Measurements from ENCODE around the gene RPS6KA6.

Gene RPS6KA6

DNA sequence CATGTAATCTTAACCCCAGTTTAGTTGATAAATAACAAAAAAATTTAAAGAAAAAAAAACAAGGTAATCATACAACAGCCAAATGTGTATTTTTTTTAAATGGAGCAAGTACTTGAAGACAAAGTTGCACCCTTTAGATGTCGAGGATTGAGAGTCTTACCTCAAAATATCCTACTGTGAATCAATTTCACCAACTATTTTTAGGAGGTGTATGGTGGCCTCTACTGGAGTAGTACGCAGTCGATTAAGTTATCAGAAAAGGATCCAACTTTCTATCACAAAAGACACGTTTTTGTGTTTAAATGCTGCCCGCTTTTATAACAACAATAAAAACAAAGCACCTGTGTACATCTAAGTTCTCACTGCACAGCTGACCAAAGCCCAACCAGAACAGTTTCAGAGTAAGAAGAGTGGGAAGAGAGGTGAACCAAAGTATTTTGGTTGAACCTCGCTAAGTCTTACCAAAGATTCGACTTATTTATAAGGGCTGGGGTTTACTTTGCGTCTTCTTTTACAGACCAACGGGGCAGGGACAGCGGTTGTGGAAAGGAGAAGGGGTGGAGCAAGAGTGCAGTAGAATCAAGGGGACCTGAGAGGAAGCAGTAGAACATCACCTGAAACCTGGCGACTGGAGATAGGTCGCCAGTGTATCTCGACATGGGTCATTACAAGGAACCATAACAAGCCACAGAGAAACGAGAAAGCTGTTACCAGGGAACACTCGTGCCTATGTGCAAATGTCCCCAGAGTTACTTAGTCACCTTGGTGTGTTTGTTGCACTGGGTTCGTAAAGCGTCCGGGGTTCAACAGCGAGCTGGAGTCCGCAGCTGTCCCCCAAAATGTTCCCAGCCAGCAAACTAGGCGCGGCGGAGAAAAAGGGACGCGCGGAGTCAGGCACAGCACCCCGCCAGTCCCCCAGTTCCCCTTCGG lies 1.1 kb downstream of the RPS6KA6 start:
- no peaks in the 10 kb centered on the region for H3K4me1 Mint-ChIP-seq (ENCODE audit: low read depth)
- no peaks in the 10 kb centered on the region for H3K36me3 Mint-ChIP-seq (ENCODE audit: low read depth)
- peak overlapping the region; percentile 69 for H3K4me3 Mint-ChIP-seq
- no peak for DNase-seq
- no peak overlapping the region for H3K27ac Mint-ChIP-seq
- peaks cover 7% of the 10 kb centered on the region for H3K9me3 Mint-ChIP-seq
- H3K27me3 Mint-ChIP-seq: peaks cover 44% of the 10 kb centered on the region

GRCh38 chrX:84182516-84182915 lies 5.5 kb downstream of the RPS6KA6 start:
- H3K4me3 Mint-ChIP-seq: no peak overlapping the region
- H3K9me3 Mint-ChIP-seq: no peaks in the 10 kb centered on the region
- DNase-seq: no peak
- H3K4me1 Mint-ChIP-seq (ENCODE audit: low read depth): no peaks in the 10 kb centered on the region
- peaks cover 38% of the 10 kb centered on the region for H3K27me3 Mint-ChIP-seq
- H3K27ac Mint-ChIP-seq: no peak overlapping the region
- no peaks in the 10 kb centered on the region for H3K36me3 Mint-ChIP-seq (ENCODE audit: low read depth)

DNA sequence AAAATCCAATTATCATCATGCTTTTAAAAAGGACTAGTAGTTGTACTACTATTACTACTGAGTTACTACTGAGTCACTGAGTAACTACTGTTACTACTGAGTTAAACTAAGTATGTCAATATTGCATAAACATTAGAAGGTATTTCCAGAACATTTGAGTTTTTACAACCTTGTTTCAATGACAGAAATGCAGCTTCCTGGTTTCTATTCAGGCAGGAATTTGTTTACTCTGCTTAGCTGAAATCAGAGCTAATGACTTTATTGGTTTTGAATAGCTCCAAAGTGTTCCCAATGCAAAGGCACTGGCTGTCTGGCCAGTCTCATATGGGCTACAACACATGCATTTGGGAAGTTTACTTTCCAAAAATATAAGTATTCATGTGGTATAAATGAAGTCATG lies 12.0 kb downstream of the RPS6KA6 start:
- H3K4me3 Mint-ChIP-seq: no peak overlapping the region

DNA sequence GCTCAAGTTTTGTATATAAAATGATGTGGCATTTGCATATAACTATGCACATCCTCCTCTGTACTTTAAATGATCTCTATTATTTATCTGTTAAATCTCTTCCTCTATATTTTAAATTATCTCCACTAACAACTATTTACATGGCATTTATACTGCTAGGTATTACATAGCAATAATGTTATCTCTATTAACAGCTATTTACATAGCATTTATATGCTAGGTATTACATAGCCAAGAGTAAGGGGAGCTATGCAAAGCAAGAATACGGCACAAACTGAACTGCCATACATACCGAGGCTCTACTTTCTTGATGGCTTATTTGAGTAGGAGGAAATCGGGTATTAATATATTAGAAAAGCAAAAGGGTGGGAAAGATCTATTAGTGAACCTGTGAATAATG lies 12.7 kb downstream of the RPS6KA6 start:
- Mint-ChIP-seq H3K4me1 (ENCODE audit: low read depth) (no peaks in the 10 kb centered on the region), H3K36me3 (ENCODE audit: low read depth) (no peaks in the 10 kb centered on the region), H3K4me3 (no peak overlapping the region), H3K27me3 (peaks cover 11% of the 10 kb centered on the region), H3K27ac (no peak overlapping the region), H3K9me3 (no peaks in the 10 kb centered on the region)
- DNase-seq: no peak

More for the DNA sequence above, 12.0 kb downstream of the RPS6KA6 start:
- no peaks in the 10 kb centered on the region for H3K36me3 Mint-ChIP-seq (ENCODE audit: low read depth)
- no peak for DNase-seq
- no peak overlapping the region for H3K27ac Mint-ChIP-seq
- H3K27me3 Mint-ChIP-seq: peaks cover 11% of the 10 kb centered on the region
- H3K9me3 Mint-ChIP-seq: no peaks in the 10 kb centered on the region
- no peaks in the 10 kb centered on the region for H3K4me1 Mint-ChIP-seq (ENCODE audit: low read depth)

- no peaks in the 10 kb centered on the region for H3K9me3 Mint-ChIP-seq
- H3K36me3 Mint-ChIP-seq (ENCODE audit: low read depth): no peaks in the 10 kb centered on the region
- no peak overlapping the region for H3K27ac Mint-ChIP-seq
- DNase-seq: no peak
- H3K4me1 Mint-ChIP-seq (ENCODE audit: low read depth): no peaks in the 10 kb centered on the region
- peaks cover 14% of the 10 kb centered on the region for H3K27me3 Mint-ChIP-seq
- no peak overlapping the region for H3K4me3 Mint-ChIP-seq
These were observed 13.7 kb downstream of the RPS6KA6 start for GRCh38 chrX:84174348-84174747.

DNA sequence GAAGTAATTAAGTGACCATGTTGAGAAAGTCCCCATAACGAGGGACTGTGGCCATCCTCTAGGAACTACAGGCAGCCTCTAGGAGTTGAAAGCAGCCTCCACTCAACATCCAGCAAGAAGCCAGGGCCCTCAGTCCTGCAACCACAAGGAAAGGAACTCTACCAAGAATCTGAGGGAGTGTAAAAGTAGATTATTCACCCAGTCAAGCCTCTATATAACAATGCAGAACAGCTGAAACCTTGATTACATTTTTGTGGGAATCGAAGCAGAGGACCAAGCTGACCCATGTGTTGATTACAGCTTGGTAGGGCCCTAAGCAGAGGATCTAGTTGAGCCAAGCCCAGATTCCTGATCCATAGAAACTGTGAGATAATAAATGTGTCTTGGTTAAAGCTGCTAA lies 17.1 kb downstream of the RPS6KA6 start:
- H3K36me3 Mint-ChIP-seq (ENCODE audit: low read depth): no peaks in the 10 kb centered on the region
- H3K4me1 Mint-ChIP-seq (ENCODE audit: low read depth): no peaks in the 10 kb centered on the region
- H3K9me3 Mint-ChIP-seq: no peaks in the 10 kb centered on the region
- no peak overlapping the region for H3K4me3 Mint-ChIP-seq
- DNase-seq: no peak
- H3K27me3 Mint-ChIP-seq: peaks cover 12% of the 10 kb centered on the region
- no peak overlapping the region for H3K27ac Mint-ChIP-seq

DNA sequence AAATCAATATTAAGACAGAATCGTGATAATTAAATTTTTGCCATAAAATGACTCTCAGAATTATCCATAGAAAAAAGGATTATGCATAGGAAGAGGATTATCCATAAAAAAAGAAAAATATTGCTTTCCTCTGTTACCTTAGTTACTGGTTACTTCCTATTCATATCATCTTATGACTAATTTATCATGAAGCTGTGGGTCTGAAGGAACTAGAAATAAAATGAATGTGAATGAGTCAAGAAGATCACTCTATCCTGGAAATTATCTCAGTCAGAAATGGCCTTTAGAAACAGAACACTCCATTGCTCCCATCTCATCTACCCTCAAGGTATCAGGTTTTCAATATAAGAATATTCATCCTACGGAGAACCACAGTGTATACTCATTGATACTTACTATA lies 19.4 kb downstream of the RPS6KA6 start:
- DNase-seq: no peak
- H3K9me3 Mint-ChIP-seq: no peaks in the 10 kb centered on the region
- no peaks in the 10 kb centered on the region for H3K4me1 Mint-ChIP-seq (ENCODE audit: low read depth)
- no peaks in the 10 kb centered on the region for H3K36me3 Mint-ChIP-seq (ENCODE audit: low read depth)
- peaks cover 12% of the 10 kb centered on the region for H3K27me3 Mint-ChIP-seq
- no peak overlapping the region for H3K4me3 Mint-ChIP-seq
- no peak overlapping the region for H3K27ac Mint-ChIP-seq

DNA sequence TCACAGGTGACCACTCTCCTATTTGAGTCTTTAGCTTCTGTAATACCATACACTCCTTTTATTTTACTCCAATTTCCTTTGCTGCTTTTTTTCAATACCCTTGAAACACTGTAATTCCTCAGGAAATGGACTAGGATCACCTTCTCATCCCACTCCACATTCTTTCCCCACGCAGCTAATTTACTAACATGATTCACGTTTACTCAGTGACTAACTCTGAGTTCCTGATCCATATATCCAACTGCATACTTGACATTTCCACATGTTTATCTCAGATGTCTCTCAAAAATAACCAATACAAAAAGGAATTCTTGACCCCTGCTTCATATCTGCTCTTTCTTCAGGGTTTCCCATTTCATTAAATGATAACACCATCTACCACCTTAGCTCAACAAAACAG lies 19.9 kb downstream of the RPS6KA6 start:
- no peak overlapping the region for H3K27ac Mint-ChIP-seq
- H3K4me1 Mint-ChIP-seq (ENCODE audit: low read depth): no peaks in the 10 kb centered on the region

DNA sequence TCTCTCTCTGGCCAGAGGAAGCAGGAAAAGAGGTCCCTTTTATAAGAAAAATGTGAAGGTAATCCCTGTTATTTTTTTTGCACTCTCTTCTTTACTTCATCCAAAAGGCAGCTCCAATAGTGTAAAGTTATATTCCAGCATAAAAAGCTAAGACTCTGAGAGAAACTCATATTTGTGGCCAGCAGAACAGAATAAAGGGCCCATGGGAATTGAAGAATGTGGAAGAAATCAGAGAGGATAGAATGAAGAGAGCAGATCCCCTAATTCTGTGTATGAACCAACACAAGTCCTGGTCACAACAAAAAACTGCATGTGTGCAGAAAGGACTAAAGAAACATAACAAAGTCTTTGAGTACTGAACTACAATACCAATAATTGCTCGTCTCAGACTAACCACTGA lies 22.3 kb downstream of the RPS6KA6 start:
- Mint-ChIP-seq H3K36me3 (ENCODE audit: low read depth) (no peaks in the 10 kb centered on the region), H3K4me1 (ENCODE audit: low read depth) (no peaks in the 10 kb centered on the region), H3K27me3 (peaks cover 6% of the 10 kb centered on the region), H3K27ac (no peak overlapping the region), H3K4me3 (no peak overlapping the region), H3K9me3 (no peaks in the 10 kb centered on the region)
- DNase-seq: no peak

More for the DNA sequence above, 19.9 kb downstream of the RPS6KA6 start:
- Mint-ChIP-seq H3K9me3 (no peaks in the 10 kb centered on the region), H3K36me3 (ENCODE audit: low read depth) (no peaks in the 10 kb centered on the region), H3K27me3 (peaks cover 12% of the 10 kb centered on the region), H3K4me3 (no peak overlapping the region)
- no peak for DNase-seq

GRCh38 chrX:84162401-84162800 lies 25.6 kb downstream of the RPS6KA6 start:
- Mint-ChIP-seq H3K9me3 (no peaks in the 10 kb centered on the region), H3K27ac (no peak overlapping the region), H3K4me3 (no peak overlapping the region)

GRCh38 chrX:84161641-84162040 lies 26.4 kb downstream of the RPS6KA6 start:
- Mint-ChIP-seq H3K9me3 (no peaks in the 10 kb centered on the region), H3K4me1 (ENCODE audit: low read depth) (no peaks in the 10 kb centered on the region), H3K27me3 (peaks cover 7% of the 10 kb centered on the region), H3K36me3 (ENCODE audit: low read depth) (no peaks in the 10 kb centered on the region), H3K4me3 (no peak overlapping the region), H3K27ac (no peak overlapping the region)
- DNase-seq: no peak

More at GRCh38 chrX:84162401-84162800, 25.6 kb downstream of the RPS6KA6 start:
- no peaks in the 10 kb centered on the region for H3K4me1 Mint-ChIP-seq (ENCODE audit: low read depth)
- DNase-seq: no peak
- no peaks in the 10 kb centered on the region for H3K36me3 Mint-ChIP-seq (ENCODE audit: low read depth)
- H3K27me3 Mint-ChIP-seq: peaks cover 3% of the 10 kb centered on the region

- H3K27ac Mint-ChIP-seq: no peak overlapping the region
- H3K4me1 Mint-ChIP-seq (ENCODE audit: low read depth): no peaks in the 10 kb centered on the region
- H3K4me3 Mint-ChIP-seq: no peak overlapping the region
- DNase-seq: no peak
- peaks cover 8% of the 10 kb centered on the region for H3K27me3 Mint-ChIP-seq
- no peaks in the 10 kb centered on the region for H3K36me3 Mint-ChIP-seq (ENCODE audit: low read depth)
- no peaks in the 10 kb centered on the region for H3K9me3 Mint-ChIP-seq
These were observed 27.3 kb downstream of the RPS6KA6 start for GRCh38 chrX:84160736-84161135.

GRCh38 chrX:84156821-84157220 lies 31.2 kb downstream of the RPS6KA6 start:
- H3K4me3 Mint-ChIP-seq: no peak overlapping the region
- no peak overlapping the region for H3K27ac Mint-ChIP-seq
- no peaks in the 10 kb centered on the region for H3K4me1 Mint-ChIP-seq (ENCODE audit: low read depth)
- H3K27me3 Mint-ChIP-seq: peaks cover 8% of the 10 kb centered on the region
- no peaks in the 10 kb centered on the region for H3K36me3 Mint-ChIP-seq (ENCODE audit: low read depth)
- DNase-seq: no peak
- no peaks in the 10 kb centered on the region for H3K9me3 Mint-ChIP-seq

GRCh38 chrX:84155938-84156337 lies 32.1 kb downstream of the RPS6KA6 start:
- Mint-ChIP-seq H3K9me3 (no peaks in the 10 kb centered on the region), H3K27me3 (peaks cover 8% of the 10 kb centered on the region), H3K27ac (no peak overlapping the region), H3K4me3 (no peak overlapping the region), H3K4me1 (ENCODE audit: low read depth) (no peaks in the 10 kb centered on the region), H3K36me3 (ENCODE audit: low read depth) (no peaks in the 10 kb centered on the region)
- no peak for DNase-seq

- Mint-ChIP-seq H3K4me1 (ENCODE audit: low read depth) (no peaks in the 10 kb centered on the region), H3K27me3 (peaks cover 8% of the 10 kb centered on the region), H3K9me3 (no peaks in the 10 kb centered on the region), H3K36me3 (ENCODE audit: low read depth) (no peaks in the 10 kb centered on the region), H3K4me3 (no peak overlapping the region), H3K27ac (no peak overlapping the region)
- DNase-seq: no peak
These were observed 34.5 kb downstream of the RPS6KA6 start for GRCh38 chrX:84153538-84153937.
